ENCODE results near the gene ZDHHC1.
A peak's percentile ranks its signal among the peaks of the same experiment; 100 is the strongest.

The ZDHHC1 gene

GRCh38 chr16:67415872-67416793, at the start of gene ZDHHC1:
Gene ZDHHC1 (minus strand): TSS chr16:67416477. CDS start chr16:67407775, 8,702 bp downstream.
- DNase-seq (ENCODE audit: low spot score): peak; percentile 50

- no peak for DNase-seq (ENCODE audit: low spot score)
Measured at GRCh38 chr16:67464565-67464964, 48.3 kb upstream of the ZDHHC1 start.

- no peak for DNase-seq (ENCODE audit: low spot score)
Measured at GRCh38 chr16:67463691-67464090, 47.4 kb upstream of the ZDHHC1 start.

GRCh38 chr16:67463059-67463458, 46.8 kb upstream of the ZDHHC1 start:
- peak; percentile 45 for DNase-seq (ENCODE audit: low spot score)

GRCh38 chr16:67462279-67462655, 46.0 kb upstream of the ZDHHC1 start:
- DNase-seq (ENCODE audit: low spot score): no peak

GRCh38 chr16:67461600-67462278, 45.5 kb upstream of the ZDHHC1 start:
- peak; percentile 87 for DNase-seq (ENCODE audit: low spot score)

- DNase-seq (ENCODE audit: low spot score): no peak
Measured at GRCh38 chr16:67460961-67461360, 44.7 kb upstream of the ZDHHC1 start.

- no peak for DNase-seq (ENCODE audit: low spot score)
Measured at GRCh38 chr16:67460168-67460567, 43.9 kb upstream of the ZDHHC1 start.

- DNase-seq (ENCODE audit: low spot score): no peak
Measured at GRCh38 chr16:67459861-67460150, 43.5 kb upstream of the ZDHHC1 start.

GRCh38 chr16:67459066-67459860, 43.0 kb upstream of the ZDHHC1 start:
- DNase-seq (ENCODE audit: low spot score): no peak

- DNase-seq (ENCODE audit: low spot score): no peak
Measured at GRCh38 chr16:67458121-67458641, 41.9 kb upstream of the ZDHHC1 start.

GRCh38 chr16:67457611-67458010, 41.3 kb upstream of the ZDHHC1 start:
- no peak for DNase-seq (ENCODE audit: low spot score)

- no peak for DNase-seq (ENCODE audit: low spot score)
Measured at GRCh38 chr16:67456391-67457081, 40.3 kb upstream of the ZDHHC1 start.

- no peak for DNase-seq (ENCODE audit: low spot score)
Measured at GRCh38 chr16:67454852-67455251, 38.6 kb upstream of the ZDHHC1 start.

- no peak for DNase-seq (ENCODE audit: low spot score)
Measured at GRCh38 chr16:67454104-67454503, 37.8 kb upstream of the ZDHHC1 start.

- DNase-seq (ENCODE audit: low spot score): peak; percentile 16
Measured at GRCh38 chr16:67451704-67452435, 35.6 kb upstream of the ZDHHC1 start.

- no peak for DNase-seq (ENCODE audit: low spot score)
Measured at GRCh38 chr16:67451061-67451703, 34.9 kb upstream of the ZDHHC1 start.

- no peak for DNase-seq (ENCODE audit: low spot score)
Measured at GRCh38 chr16:67449739-67450138, 33.5 kb upstream of the ZDHHC1 start.

GRCh38 chr16:67449336-67449735, 33.1 kb upstream of the ZDHHC1 start:
- DNase-seq (ENCODE audit: low spot score): no peak

GRCh38 chr16:67448580-67448979, 32.3 kb upstream of the ZDHHC1 start:
- no peak for DNase-seq (ENCODE audit: low spot score)

All from LoVo (cell line).